Superior temporal gyrus (tissue), 1 donor: ENCODE measurements around the gene CHAF1B.

Source experiments
- DNase-seq: peaks from one replicate; pipeline ENCODE4 v3.0.0-alpha.2; 2016; ENCODE audit errors: extremely low spot score

The CHAF1B gene

GRCh38 chr21:36463204-36463603 lies 78.0 kb downstream of the CHAF1B start:
- no peak for DNase-seq

- DNase-seq: no peak
These were observed 78.8 kb downstream of the CHAF1B start for GRCh38 chr21:36463991-36464390.

GRCh38 chr21:36464590-36464989 lies 79.4 kb downstream of the CHAF1B start:
- no peak for DNase-seq

GRCh38 chr21:36465478-36465877 lies 80.3 kb downstream of the CHAF1B start:
- no peak for DNase-seq

GRCh38 chr21:36466061-36466511 lies 80.9 kb downstream of the CHAF1B start:
- DNase-seq: no peak
